Smooth muscle cell (in vitro differentiated cells): ENCODE data around the gene ALG6. TPM values are rescaled to one million over a fixed set of nuclear protein-coding genes. Genes with fewer than 3 reads are reported as not detected.
"Not testable (repeated sequence)": the region's sequence is repeated elsewhere in the genome, so short reads cannot be mapped to it uniquely, and the experiment has no call there.

Experiments used
- DNase-seq: peaks from one replicate; lab custom pipeline; 2025; ENCODE audit not compliant: unreplicated experiment; lab: John Stamatoyannopoulos, UW
- H2AFZ ChIP-seq: fragments of 200-600 bp; sonication (generic); 2 replicates; pipeline ENCODE4 v1.6.0; 2016; ENCODE audit warnings: antibody characterized with exemption, low read depth, mild to moderate bottlenecking
- H3F3A ChIP-seq: fragments of 200-600 bp; sonication (generic); 2 replicates; pipeline ENCODE4 v1.6.0; 2017; ENCODE audit warnings: antibody characterized with exemption, low read depth
- H3K27ac ChIP-seq: fragments of 200-600 bp; sonication (generic); 2 replicates; pipeline ENCODE4 v1.5.1; 2016; ENCODE audit warnings: low read depth, mild to moderate bottlenecking
- H3K27me3 ChIP-seq: fragments of 200-600 bp; sonication (generic); 2 replicates; pipeline ENCODE4 v1.6.1; 2016; ENCODE audit warnings: low read depth, mild to moderate bottlenecking
- H3K36me3 ChIP-seq: fragments of 200-600 bp; sonication (generic); 2 replicates; pipeline ENCODE4 v1.5.1; 2016; ENCODE audit warnings: low read depth
- H3K4me1 ChIP-seq: fragments of 200-600 bp; sonication (generic); 2 replicates; pipeline ENCODE4 v1.5.1; 2016; ENCODE audit warnings: low read depth
- H3K4me2 ChIP-seq: fragments of 200-600 bp; sonication (generic); 2 replicates; pipeline ENCODE4 v1.6.0; 2016; ENCODE audit warnings: mild to moderate bottlenecking
- H3K4me3 ChIP-seq: fragments of 200-600 bp; sonication (generic); 2 replicates; pipeline ENCODE4 v1.5.1; 2016; ENCODE audit warnings: mild to moderate bottlenecking
- H3K79me2 ChIP-seq: fragments of 200-600 bp; sonication (generic); 2 replicates; pipeline ENCODE4 v1.6.0; 2016; ENCODE audit warnings: low read depth, mild to moderate bottlenecking
- H3K9ac ChIP-seq: fragments of 200-600 bp; sonication (generic); 2 replicates; pipeline ENCODE4 v1.6.0; 2016; ENCODE audit warnings: low read depth
- H3K9me3 ChIP-seq: fragments of 200-600 bp; sonication (generic); replicated peaks from 2 replicates; pipeline ENCODE4 v1.5.1; 2016; ENCODE audit warnings: low read depth
- H4K20me1 ChIP-seq: fragments of 200-600 bp; sonication (generic); 2 replicates; pipeline ENCODE4 v1.6.0; 2016; ENCODE audit warnings: low read depth
- CTCF ChIP-seq: fragments of 200-600 bp; sonication (generic); IDR thresholded peaks from 2 replicates; pipeline ENCODE4 v1.5.1; 2017; ENCODE audit warnings: borderline replicate concordance, mild to moderate bottlenecking, antibody characterized with exemption; ENCODE audit not compliant: insufficient read depth, poor library complexity, severe bottlenecking
- WGBS: methylation state at CpG from one replicate; pipeline ENCODE4 v1.1.7; 2016; ENCODE audit warnings: low lambda C conversion rate; 5-methylcytosine and 5-hydroxymethylcytosine counted together
- polyA plus RNA-seq: library from polyadenylated mRNA; unstranded; fragments of >200 nt; fragmentation: Nextera tagmentation; extraction: Ambion mirVana; gene quantifications from 2 replicates; pipeline ENCODE4 v1.2.1, GENCODE V29; 2016
- total RNA-seq: library from RNA; depleted of rRNA; stranded (reverse); fragments of >200 nt; gene quantifications from 2 replicates; pipeline ENCODE4 v1.2.3, GENCODE V29; 2014

Gene ALG6
- total and polyA plus RNA-seq, 2 experiments from 2014 or later: 11.9 to 20.6 TPM

- no peak overlapping the region for H3K27ac ChIP-seq
- H3K36me3 ChIP-seq: peaks cover 5% of the 10 kb centered on the region
- no peak for TF ChIP-seq CTCF
- 95% methylated on average over 7 of the region's 7 CpGs for WGBS
- H3K27me3 ChIP-seq: no peaks in the 10 kb centered on the region
- H3K9me3 ChIP-seq: peaks cover 11% of the 10 kb centered on the region
- H3F3A ChIP-seq: no peaks in the 10 kb centered on the region
- no peak overlapping the region for H3K4me2 ChIP-seq
- H3K4me3 ChIP-seq: no peak overlapping the region
- H3K9ac ChIP-seq: no peak overlapping the region
- H2AFZ ChIP-seq: no peak overlapping the region
- no peaks in the 10 kb centered on the region for H3K4me1 ChIP-seq
- H4K20me1 ChIP-seq: no peaks in the 10 kb centered on the region
- H3K79me2 ChIP-seq: no peaks in the 10 kb centered on the region
- no peak for DNase-seq
Measured at GRCh38 chr1:63466181-63466580, 98.8 kb downstream of the ALG6 start.

- Histone ChIP-seq H3K36me3 (no peaks in the 10 kb centered on the region), H3K9me3 (peaks cover 6% of the 10 kb centered on the region), H4K20me1 (no peaks in the 10 kb centered on the region), H3K27me3 (no peaks in the 10 kb centered on the region), H3K27ac (no peak overlapping the region), H3K4me1 (no peaks in the 10 kb centered on the region), H3F3A (no peaks in the 10 kb centered on the region), H3K4me3 (no peak overlapping the region), H3K79me2 (no peaks in the 10 kb centered on the region), H2AFZ (no peak overlapping the region), H3K9ac (no peak overlapping the region), H3K4me2 (no peak overlapping the region)
- TF ChIP-seq CTCF: no peak
- WGBS: 90% methylated on average over 3 of the region's 3 CpGs
- DNase-seq: no peak
Measured at GRCh38 chr1:63466759-63467158, 99.3 kb downstream of the ALG6 start.

GRCh38 chr1:63468683-63469082, 101.3 kb downstream of the ALG6 start:
- H3F3A ChIP-seq, H3K9me3 ChIP-seq, H3K9ac ChIP-seq, H3K4me3 ChIP-seq, H3K36me3 ChIP-seq, H3K27me3 ChIP-seq, H4K20me1 ChIP-seq, H3K4me2 ChIP-seq, H2AFZ ChIP-seq, H3K4me1 ChIP-seq, DNase-seq, H3K79me2 ChIP-seq, H3K27ac ChIP-seq: not testable (repeated sequence)
- WGBS: 98% methylated on average over 5 of the region's 5 CpGs

GRCh38 chr1:63475761-63476160, 108.3 kb downstream of the ALG6 start:
- Histone ChIP-seq H3K27me3 (no peaks in the 10 kb centered on the region), H3F3A (no peaks in the 10 kb centered on the region), H3K36me3 (no peaks in the 10 kb centered on the region), H3K27ac (no peak overlapping the region), H4K20me1 (no peaks in the 10 kb centered on the region), H3K4me2 (no peak overlapping the region), H3K4me3 (no peak overlapping the region), H2AFZ (no peak overlapping the region), H3K4me1 (no peaks in the 10 kb centered on the region), H3K79me2 (no peaks in the 10 kb centered on the region), H3K9ac (no peak overlapping the region), H3K9me3 (peaks cover 2% of the 10 kb centered on the region)
- no peak for TF ChIP-seq CTCF
- no peak for DNase-seq
- 80% methylated on average over 7 of the region's 7 CpGs for WGBS
